Neural crest cell (in vitro differentiated cells): ENCODE data around the gene SND1. TPM values are rescaled to one million over a fixed set of nuclear protein-coding genes. Genes with fewer than 3 reads are reported as not detected.

ENCODE experiments used
- DNase-seq: peaks from one replicate; pipeline ENCODE4 v3.0.0; 2021; ENCODE audit warnings: low read depth, mixed read lengths, low spot score
- H3K27ac Mint-ChIP-seq: one replicate; pipeline ENCODE4 v1.8.0; 2021; ENCODE audit warnings: mild to moderate bottlenecking, mixed read lengths; ENCODE audit not compliant: unreplicated experiment
- H3K27me3 Mint-ChIP-seq: 2 replicates; pipeline ENCODE4 v1.8.0; 2021; ENCODE audit warnings: low read depth, mild to moderate bottlenecking, mixed read lengths
- H3K36me3 Mint-ChIP-seq: 2 replicates; pipeline ENCODE4 v1.8.0; 2021; ENCODE audit warnings: low read depth, mild to moderate bottlenecking, mixed read lengths
- H3K4me1 Mint-ChIP-seq: 2 replicates; pipeline ENCODE4 v1.8.0; 2021; ENCODE audit warnings: mixed read lengths
- H3K4me3 Mint-ChIP-seq: one replicate; pipeline ENCODE4 v1.8.0; 2021; ENCODE audit warnings: mild to moderate bottlenecking, mixed read lengths
- H3K9me3 Mint-ChIP-seq: 2 replicates; pipeline ENCODE4 v1.8.0; 2021; ENCODE audit warnings: mixed read lengths
- CTCF ChIP-seq: fragments of 200-600 bp; sonication (generic); conservative IDR thresholded peaks from 2 replicates; pipeline ENCODE4 v1.5.0; 2021; ENCODE audit warnings: antibody characterized with exemption, mild to moderate bottlenecking
- total RNA-seq: library from RNA; stranded (reverse); gene quantifications from 2 replicates; pipeline ENCODE4 v1.2.1, GENCODE V29; 2021

The SND1 gene
- total RNA-seq, 1 donor from 2014 or later, result 184 TPM

DNA sequence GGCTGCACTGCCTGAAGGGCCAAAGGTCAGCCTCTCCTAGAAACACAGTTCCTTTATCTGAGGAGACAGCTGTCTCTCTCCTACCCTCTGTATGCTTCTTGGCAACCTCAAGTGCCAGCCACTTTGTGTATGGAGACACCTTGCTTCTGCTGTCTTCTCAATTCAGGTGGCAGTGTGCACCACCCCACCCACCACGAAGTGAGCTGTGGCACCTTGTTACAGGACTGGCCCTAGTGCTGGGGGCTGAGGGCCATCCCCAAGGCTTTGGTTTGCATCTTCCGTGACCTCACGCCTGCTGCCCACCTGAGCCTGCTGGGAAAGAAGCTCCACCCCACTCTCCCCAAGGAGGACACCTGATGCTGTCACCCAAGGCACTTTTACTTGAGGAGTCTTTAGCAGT lies 426.3 kb downstream of the SND1 start:
- H3K4me1 Mint-ChIP-seq, result peaks cover 17% of the 10 kb centered on the region
- H3K4me3 Mint-ChIP-seq, result no peak overlapping the region
- H3K9me3 Mint-ChIP-seq, result no peaks in the 10 kb centered on the region
- H3K27ac Mint-ChIP-seq, result no peak overlapping the region
- TF ChIP-seq CTCF, result no peak
- no peaks in the 10 kb centered on the region for H3K27me3 Mint-ChIP-seq
- DNase-seq, result no peak
- H3K36me3 Mint-ChIP-seq, result no peaks in the 10 kb centered on the region

- TF ChIP-seq CTCF, result no peak
- Mint-ChIP-seq H3K27me3 (no peaks in the 10 kb centered on the region), H3K4me3 (peak overlapping the region; percentile 45)
Measured at GRCh38 chr7:128080169-128080568, 428.2 kb downstream of the SND1 start.

GRCh38 chr7:128081351-128081750 lies 429.4 kb downstream of the SND1 start:
- Mint-ChIP-seq H3K27ac (no peak overlapping the region), H3K4me3 (no peak overlapping the region), H3K4me1 (peaks cover 21% of the 10 kb centered on the region), H3K36me3 (peaks cover 2% of the 10 kb centered on the region), H3K9me3 (no peaks in the 10 kb centered on the region), H3K27me3 (no peaks in the 10 kb centered on the region)
- DNase-seq, result no peak
- TF ChIP-seq CTCF, result no peak

More at GRCh38 chr7:128080169-128080568, 428.2 kb downstream of the SND1 start:
- Mint-ChIP-seq H3K4me1 (peaks cover 21% of the 10 kb centered on the region), H3K27ac (no peak overlapping the region), H3K36me3 (no peaks in the 10 kb centered on the region), H3K9me3 (no peaks in the 10 kb centered on the region)
- DNase-seq, result no peak

GRCh38 chr7:128081808-128082207 lies 429.8 kb downstream of the SND1 start:
- Mint-ChIP-seq H3K4me1 (peaks cover 21% of the 10 kb centered on the region), H3K27me3 (no peaks in the 10 kb centered on the region), H3K36me3 (peaks cover 2% of the 10 kb centered on the region), H3K4me3 (no peak overlapping the region), H3K9me3 (no peaks in the 10 kb centered on the region), H3K27ac (no peak overlapping the region)
- no peak for TF ChIP-seq CTCF
- no peak for DNase-seq

GRCh38 chr7:128082431-128082830 lies 430.4 kb downstream of the SND1 start:
- Mint-ChIP-seq H3K4me1 (peaks cover 21% of the 10 kb centered on the region), H3K36me3 (peaks cover 6% of the 10 kb centered on the region), H3K9me3 (no peaks in the 10 kb centered on the region), H3K27me3 (no peaks in the 10 kb centered on the region), H3K27ac (peak overlapping the region; percentile 35), H3K4me3 (no peak overlapping the region)
- no peak for DNase-seq
- TF ChIP-seq CTCF, result no peak
